Measurements from ENCODE around the gene TRIM63. TPM values are rescaled to one million over a fixed set of nuclear protein-coding genes. Genes with fewer than 3 reads are reported as not detected.
A peak's percentile ranks its signal among the peaks of the same experiment; 100 is the strongest.

Gene TRIM63
- total RNA-seq, 2 donors from 2014 or later: not detected

- TF ChIP-seq CTCF (IDR thresholded peaks at IDR 0.05) (no peak), POLR2A (IDR thresholded peaks at IDR 0.05) (no peak)
- WGBS, 2 donors: 62 to 84% methylated on average over 4 to 6 of the region's 6 CpGs
- intact Hi-C loops (cut with DNase I): no loop called here
These were observed 49.8 kb downstream of the TRIM63 start for GRCh38 chr1:26017606-26018005.

GRCh38 chr1:26016953-26017545, 50.4 kb downstream of the TRIM63 start:
- no peak for ATAC-seq
- WGBS, 2 donors: 74 to 88% methylated on average over 4 to 6 of the region's 6 CpGs
- intact Hi-C loops (cut with DNase I): no loop called here

More at GRCh38 chr1:26017606-26018005, 49.8 kb downstream of the TRIM63 start:
- H3K27me3 ChIP-seq: no peaks in the 10 kb centered on the region
- ATAC-seq (no peak), DNase-seq (no peak)
- peaks cover 8% of the 10 kb centered on the region for H3K4me1 ChIP-seq
- no peaks in the 10 kb centered on the region for H3K36me3 ChIP-seq (replicated peaks in 1 of 2; ENCODE audit: insufficient read depth in 1 of 2, low read depth in 2 of 2)
- no peak overlapping the region for H3K27ac ChIP-seq
- H3K4me3 ChIP-seq: no peak overlapping the region
- H3K9me3 ChIP-seq: no peaks in the 10 kb centered on the region

GRCh38 chr1:26016258-26016952, 51.0 kb downstream of the TRIM63 start:
- TF ChIP-seq POLR2A (IDR thresholded peaks at IDR 0.05) (no peak), CTCF (IDR thresholded peaks at IDR 0.05) (no peak)
- intact Hi-C loops (cut with DNase I): no loop called here
- ATAC-seq: no peak

More at GRCh38 chr1:26016953-26017545, 50.4 kb downstream of the TRIM63 start:
- H3K4me3 ChIP-seq: no peak overlapping the region
- no peaks in the 10 kb centered on the region for H3K9me3 ChIP-seq
- no peaks in the 10 kb centered on the region for H3K36me3 ChIP-seq (replicated peaks in 1 of 2; ENCODE audit: insufficient read depth in 1 of 2, low read depth in 2 of 2)
- H3K27me3 ChIP-seq: no peaks in the 10 kb centered on the region
- TF ChIP-seq POLR2A (IDR thresholded peaks at IDR 0.05) (no peak), CTCF (IDR thresholded peaks at IDR 0.05) (no peak)
- no peak for DNase-seq
- no peak overlapping the region for H3K27ac ChIP-seq
- H3K4me1 ChIP-seq: peaks cover 11% of the 10 kb centered on the region

GRCh38 chr1:26015358-26015757, 52.1 kb downstream of the TRIM63 start:
- ATAC-seq (no peak), DNase-seq (peak in 1 of 4 donors; percentile 70)
- no peak for TF ChIP-seq CTCF (IDR thresholded peaks at IDR 0.05)
- TF ChIP-seq POLR2A (IDR thresholded peaks at IDR 0.05): no peak
- Histone ChIP-seq H3K27me3 (no peaks in the 10 kb centered on the region), H3K4me1 (peaks cover 11% of the 10 kb centered on the region), H3K9me3 (no peaks in the 10 kb centered on the region), H3K36me3 (replicated peaks in 1 of 2; ENCODE audit: insufficient read depth in 1 of 2, low read depth in 2 of 2) (no peaks in the 10 kb centered on the region), H3K27ac (no peak overlapping the region), H3K4me3 (no peak overlapping the region)
- 85 to 86% methylated on average over 2 of the region's 2 CpGs for WGBS, 2 donors
- intact Hi-C loops (cut with DNase I): no loop called here

More at GRCh38 chr1:26016258-26016952, 51.0 kb downstream of the TRIM63 start:
- 83 to 86% methylated on average over 10 of the region's 10 CpGs for WGBS, 2 donors
- H3K4me1 ChIP-seq: peaks cover 11% of the 10 kb centered on the region
- H3K4me3 ChIP-seq: no peak overlapping the region
- H3K9me3 ChIP-seq: no peaks in the 10 kb centered on the region
- no peaks in the 10 kb centered on the region for H3K27me3 ChIP-seq
- no peak overlapping the region for H3K27ac ChIP-seq
- no peak for DNase-seq
- no peaks in the 10 kb centered on the region for H3K36me3 ChIP-seq (replicated peaks in 1 of 2; ENCODE audit: insufficient read depth in 1 of 2, low read depth in 2 of 2)

Measured in body of pancreas (tissue), 4 donors.